Stomach (tissue), 4 donors: ENCODE measurements around the gene CHST11.

Experiments used
- CTCF ChIP-seq, 7 experiments: fragments of 450-650 bp in 4 of 7; fragments of 200-600 bp in 3 of 7; sonication (generic) in 3 of 7; IDR thresholded peaks; one replicate each; pipeline ENCODE4 v1.5.1; 2016 to 2019; ENCODE audit warnings: antibody characterized with exemption in 7 of 7, control low read depth in 2 of 7, mild to moderate bottlenecking in 1 of 7
- EP300 ChIP-seq: sonication (generic); formaldehyde crosslinking; IDR thresholded peaks from one replicate; pipeline ENCODE4 v1.6.1; 2017; ENCODE audit warnings: antibody characterized with exemption

- TF ChIP-seq CTCF (IDR thresholded peaks at IDR 0.05) (no peak), EP300 (no peak)
Measured at GRCh38 chr12:104769144-104769561, 312.4 kb downstream of the CHST11 start.
